CD4-positive, alpha-beta T cell (primary cell): ENCODE measurements around the gene COL13A1. TPM values are rescaled to one million over a fixed set of nuclear protein-coding genes. Genes with fewer than 3 reads are reported as not detected.

Source experiments
- ATAC-seq: fragments of 200-7000 bp; cut with Tn5 transposase; one replicate; pipeline ENCODE4 v1.10.0; 2022; ENCODE audit warnings: mild to moderate bottlenecking; ENCODE audit not compliant: poor library complexity
- CTCF ChIA-PET: fragments of 350-600 bp; sonication (Branson Sonifier 250); formaldehyde crosslinking; loops from one replicate; lab custom pipeline; 2021; ENCODE audit warnings: antibody characterized with exemption, inconsistent platforms; lab: Charles Lee
- POLR2A ChIA-PET: fragments of 350-600 bp; sonication (Branson Sonifier 250); formaldehyde crosslinking; loops from one replicate; lab custom pipeline; 2021; ENCODE audit warnings: antibody characterized with exemption, inconsistent platforms; lab: Charles Lee
- DNase-seq, 14 experiments: peaks; one replicate each; pipeline ENCODE4 v3.0.0-alpha.2; 2013 to 2020; ENCODE audit warnings: mixed read lengths in 2 of 14
- H3K27ac ChIP-seq, 2 donors: one replicate each; pipeline versions ENCODE4 v1.5.1 to v1.7.0; 2013; ENCODE audit warnings: low read length in 2 of 2, low read depth in 1 of 2, mild to moderate bottlenecking in 1 of 2
- H3K27me3 ChIP-seq, 2 experiments: 1 replicate in 1 of 2; 2 replicates in 1 of 2; pipeline versions ENCODE4 v1.6.1 to v1.7.0; 2013; ENCODE audit warnings: low read length in 2 of 2, control low read depth in 1 of 2, mild to moderate bottlenecking in 1 of 2, moderate library complexity in 1 of 2; ENCODE audit not compliant: insufficient read depth in 2 of 2, control insufficient read depth in 1 of 2
- H3K36me3 ChIP-seq: one replicate; pipeline ENCODE4 v1.6.1; 2013; ENCODE audit warnings: low read length, control low read depth; ENCODE audit not compliant: insufficient read depth
- H3K4me1 ChIP-seq: one replicate; pipeline ENCODE4 v1.6.1; 2013; ENCODE audit warnings: low read length, control low read depth; ENCODE audit not compliant: insufficient read depth
- H3K4me3 ChIP-seq: one replicate; pipeline ENCODE4 v1.5.1; 2013; ENCODE audit warnings: mild to moderate bottlenecking, low read length, moderate library complexity
- H3K9me3 ChIP-seq, 2 experiments: 1 replicate in 1 of 2; 2 replicates in 1 of 2; pipeline versions ENCODE4 v1.6.1 to v1.7.0; 2013; ENCODE audit warnings: low read length in 2 of 2, mild to moderate bottlenecking in 2 of 2, control low read depth in 1 of 2, moderate library complexity in 1 of 2; ENCODE audit not compliant: control insufficient read depth in 1 of 2, insufficient read depth in 1 of 2
- H3K27ac Mint-ChIP-seq: one replicate; pipeline ENCODE4 v1.8.0; 2020; ENCODE audit warnings: mixed read lengths
- H3K27me3 Mint-ChIP-seq: one replicate; pipeline ENCODE4 v1.8.0; 2021; ENCODE audit warnings: mixed read lengths
- H3K36me3 Mint-ChIP-seq: one replicate; pipeline ENCODE4 v1.8.0; 2021; ENCODE audit warnings: low read depth, mixed read lengths
- H3K4me1 Mint-ChIP-seq: one replicate; pipeline ENCODE4 v1.8.0; 2021; ENCODE audit warnings: low read depth, mixed read lengths
- H3K4me3 Mint-ChIP-seq: one replicate; pipeline ENCODE4 v1.8.0; 2020; ENCODE audit warnings: mild to moderate bottlenecking, mixed read lengths
- H3K9me3 Mint-ChIP-seq: one replicate; pipeline ENCODE4 v1.8.0; 2020; ENCODE audit warnings: mixed read lengths
- CTCF ChIP-seq: fragments of 200-600 bp; IDR thresholded peaks from one replicate; pipeline ENCODE4 v1.8.0; 2022; ENCODE audit warnings: antibody characterized with exemption, mild to moderate bottlenecking
- intact Hi-C, 2 experiments: fragments of 100-400 bp; cut with DNase I in 1 of 2; cut with micrococcal nuclease in 1 of 2; formaldehyde crosslinking; loops; one replicate each; pipeline versions ENCODE4 v1.15.1 to v1.9.0; 2023 to 2025; cut with DNase I, micrococcal nuclease
- total RNA-seq, 174 experiments: library from RNA in 2 of 174; stranded (reverse) in 2 of 174; gene quantifications; one replicate each; pipeline ENCODE4 v1.2.3 and lab custom pipeline; 2021 to 2026

COL13A1 gene
- total RNA-seq, 2 experiments from 2014 or later: not detected

DNA sequence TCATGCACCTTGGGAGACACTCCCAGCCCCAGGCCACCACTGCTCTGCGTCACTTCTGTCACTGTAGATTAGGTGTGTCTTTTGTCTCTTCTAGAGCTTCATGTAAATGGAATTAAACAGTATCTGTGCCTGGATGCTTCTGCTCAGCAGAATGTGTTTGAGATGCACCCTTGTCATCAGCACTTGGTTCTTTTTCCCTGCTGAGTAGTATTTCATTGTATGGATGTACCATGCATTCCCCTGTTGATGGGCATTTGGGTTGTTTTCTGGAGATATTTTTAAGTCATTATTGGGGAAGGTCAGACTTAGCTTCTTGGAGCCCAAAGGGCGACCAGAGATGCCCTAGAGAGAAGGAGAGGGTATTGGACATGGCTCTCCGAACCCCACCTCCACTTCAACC is 126.6 kb downstream of the COL13A1 start:
- CTCF ChIA-PET: no interaction called here
- Histone ChIP-seq H3K36me3 (no peaks in the 10 kb centered on the region), H3K9me3 (no peaks in the 10 kb centered on the region), H3K4me3 (no peak overlapping the region), H3K27ac (no peak overlapping the region), H3K4me1 (no peaks in the 10 kb centered on the region), H3K27me3 (peaks cover 0 to 14% of the 10 kb centered on the region in 2 experiments)
- Mint-ChIP-seq H3K4me3 (no peak overlapping the region), H3K4me1 (no peaks in the 10 kb centered on the region), H3K27ac (no peak overlapping the region), H3K9me3 (peaks cover 3% of the 10 kb centered on the region), H3K36me3 (no peaks in the 10 kb centered on the region), H3K27me3 (peaks cover 23% of the 10 kb centered on the region)
- no peak for TF ChIP-seq CTCF
- intact Hi-C loops: no loop called here
- DNase-seq: no peak
- POLR2A ChIA-PET: no interaction called here
- ATAC-seq: no peak

- Histone ChIP-seq H3K9me3 (no peaks in the 10 kb centered on the region), H3K4me1 (no peaks in the 10 kb centered on the region), H3K4me3 (no peak overlapping the region), H3K36me3 (no peaks in the 10 kb centered on the region), H3K27me3 (peaks cover 0 to 14% of the 10 kb centered on the region in 2 experiments), H3K27ac (no peak overlapping the region)
- Mint-ChIP-seq H3K4me3 (no peak overlapping the region), H3K9me3 (peaks cover 3% of the 10 kb centered on the region), H3K27me3 (peaks cover 23% of the 10 kb centered on the region), H3K4me1 (no peaks in the 10 kb centered on the region), H3K27ac (no peak overlapping the region), H3K36me3 (no peaks in the 10 kb centered on the region)
- TF ChIP-seq CTCF: no peak
- intact Hi-C loops: no loop called here
- no peak for ATAC-seq
- no peak for DNase-seq
- ChIA-PET POLR2A (no interaction called here), CTCF (no interaction called here)
Measured at GRCh38 chr10:69929575-69929974, 127.9 kb downstream of the COL13A1 start.

- H3K4me1 ChIP-seq: no peaks in the 10 kb centered on the region
- DNase-seq (no peak), ATAC-seq (no peak)
- H3K4me3 ChIP-seq: no peak overlapping the region
- H3K9me3 ChIP-seq: no peaks in the 10 kb centered on the region
- ChIA-PET CTCF (no interaction called here), POLR2A (no interaction called here)
- H3K4me3 Mint-ChIP-seq: no peak overlapping the region
- no peaks in the 10 kb centered on the region for H3K9me3 Mint-ChIP-seq
- TF ChIP-seq CTCF: no peak
- peaks cover 13% of the 10 kb centered on the region for H3K27me3 Mint-ChIP-seq
- H3K27ac ChIP-seq: no peak overlapping the region
- H3K36me3 ChIP-seq: no peaks in the 10 kb centered on the region
- H3K4me1 Mint-ChIP-seq: no peaks in the 10 kb centered on the region
- no peaks in the 10 kb centered on the region for H3K36me3 Mint-ChIP-seq
- H3K27me3 ChIP-seq: peaks cover 0 to 12% of the 10 kb centered on the region in 2 experiments
- H3K27ac Mint-ChIP-seq: no peak overlapping the region
- intact Hi-C loops: no loop called here
Measured at GRCh38 chr10:69934768-69935167, 133.1 kb downstream of the COL13A1 start.
